ENCODE measurements around the gene MT1B.

The MT1B gene

DNA sequence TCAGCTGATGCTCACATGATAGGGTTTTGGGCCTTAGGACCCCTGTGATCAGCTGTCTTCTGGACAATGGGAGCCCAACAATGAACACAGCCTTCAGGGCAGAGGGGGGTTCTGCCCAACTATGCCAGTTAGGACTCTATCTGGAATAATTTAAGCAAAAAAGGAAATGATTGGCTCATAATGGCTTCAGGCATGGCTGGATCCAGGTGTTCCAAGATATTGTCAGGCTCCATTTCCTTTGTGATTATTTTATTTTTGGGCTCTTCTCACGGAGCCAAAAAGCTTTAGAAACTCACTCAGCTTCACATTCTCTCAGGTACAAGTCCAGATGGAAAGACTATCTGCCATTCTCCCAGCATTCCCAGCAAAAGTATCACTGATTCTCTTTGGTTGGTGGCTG lies 46.2 kb upstream of the MT1B start:
- H3K9me2 ChIP-seq (ENCODE audit: low read depth, low read length), result no peaks in the 10 kb centered on the region
- no peaks in the 10 kb centered on the region for H3F3A ChIP-seq (ENCODE audit: insufficient read depth, low read length)
- H3K27ac ChIP-seq (ENCODE audit: low read depth, low read length, poor library complexity, severe bottlenecking), result no peak overlapping the region
- H4K20me1 ChIP-seq (ENCODE audit: insufficient read depth, low read length), result no peaks in the 10 kb centered on the region
- H3K9ac ChIP-seq (ENCODE audit: low read length), result no peak overlapping the region
- no peaks in the 10 kb centered on the region for H3K27me3 ChIP-seq (ENCODE audit: insufficient read depth, low read length)
- H3K9me3 ChIP-seq (ENCODE audit: low read length), result no peaks in the 10 kb centered on the region
- H3K4me1 ChIP-seq (ENCODE audit: insufficient read depth, low read length, severe bottlenecking), result peaks cover 27% of the 10 kb centered on the region
- TF ChIP-seq, protein P1, sequence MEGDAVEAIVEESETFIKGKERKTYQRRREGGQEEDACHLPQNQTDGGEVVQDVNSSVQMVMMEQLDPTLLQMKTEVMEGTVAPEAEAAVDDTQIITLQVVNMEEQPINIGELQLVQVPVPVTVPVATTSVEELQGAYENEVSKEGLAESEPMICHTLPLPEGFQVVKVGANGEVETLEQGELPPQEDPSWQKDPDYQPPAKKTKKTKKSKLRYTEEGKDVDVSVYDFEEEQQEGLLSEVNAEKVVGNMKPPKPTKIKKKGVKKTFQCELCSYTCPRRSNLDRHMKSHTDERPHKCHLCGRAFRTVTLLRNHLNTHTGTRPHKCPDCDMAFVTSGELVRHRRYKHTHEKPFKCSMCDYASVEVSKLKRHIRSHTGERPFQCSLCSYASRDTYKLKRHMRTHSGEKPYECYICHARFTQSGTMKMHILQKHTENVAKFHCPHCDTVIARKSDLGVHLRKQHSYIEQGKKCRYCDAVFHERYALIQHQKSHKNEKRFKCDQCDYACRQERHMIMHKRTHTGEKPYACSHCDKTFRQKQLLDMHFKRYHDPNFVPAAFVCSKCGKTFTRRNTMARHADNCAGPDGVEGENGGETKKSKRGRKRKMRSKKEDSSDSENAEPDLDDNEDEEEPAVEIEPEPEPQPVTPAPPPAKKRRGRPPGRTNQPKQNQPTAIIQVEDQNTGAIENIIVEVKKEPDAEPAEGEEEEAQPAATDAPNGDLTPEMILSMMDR (IDR thresholded peaks at IDR 0.05; ENCODE audit: low read length), result no peak
- TF ChIP-seq EZH2 (IDR thresholded peaks at IDR 0.05; ENCODE audit: borderline replicate concordance, low read length), result no peak
- no peaks in the 10 kb centered on the region for H3K36me3 ChIP-seq (ENCODE audit: insufficient read depth, low read length)
- no peak overlapping the region for H3K4me2 ChIP-seq (ENCODE audit: low read length)
- no peaks in the 10 kb centered on the region for H3K79me2 ChIP-seq (ENCODE audit: insufficient read depth, low read length)
- no peak overlapping the region for H3K4me3 ChIP-seq (ENCODE audit: low read depth, low read length, poor library complexity, severe bottlenecking)
- H2AFZ ChIP-seq (ENCODE audit: low read length), result no peak overlapping the region

DNA sequence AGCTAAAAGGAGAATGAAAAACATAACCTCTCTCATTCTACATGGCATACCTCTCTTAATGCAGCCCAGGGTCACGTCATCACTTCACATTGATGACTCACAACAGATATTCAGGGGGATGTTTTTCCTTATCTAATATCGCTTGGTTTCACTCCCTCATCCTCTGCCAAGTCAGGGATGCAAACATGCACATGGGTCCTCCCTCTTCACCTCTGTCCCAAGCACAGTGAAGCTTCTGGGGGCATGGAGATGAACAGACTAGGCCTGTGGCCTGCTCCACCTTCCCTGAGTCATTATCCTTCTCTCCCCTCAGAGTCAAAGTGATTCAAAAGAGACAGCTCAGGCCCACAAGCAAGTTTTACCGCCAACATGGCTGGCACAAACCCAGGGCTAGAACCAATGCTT lies 45.6 kb upstream of the MT1B start:
- Histone ChIP-seq H3K9me2 (ENCODE audit: low read depth, low read length) (no peaks in the 10 kb centered on the region), H4K20me1 (ENCODE audit: insufficient read depth, low read length) (no peaks in the 10 kb centered on the region), H3K27me3 (ENCODE audit: insufficient read depth, low read length) (no peaks in the 10 kb centered on the region), H3K9ac (ENCODE audit: low read length) (no peak overlapping the region), H3K4me3 (ENCODE audit: low read depth, low read length, poor library complexity, severe bottlenecking) (no peak overlapping the region), H3K36me3 (ENCODE audit: insufficient read depth, low read length) (no peaks in the 10 kb centered on the region), H3K4me1 (ENCODE audit: insufficient read depth, low read length, severe bottlenecking) (peaks cover 28% of the 10 kb centered on the region), H3F3A (ENCODE audit: insufficient read depth, low read length) (no peaks in the 10 kb centered on the region), H3K27ac (ENCODE audit: low read depth, low read length, poor library complexity, severe bottlenecking) (no peak overlapping the region), H3K79me2 (ENCODE audit: insufficient read depth, low read length) (no peaks in the 10 kb centered on the region), H3K4me2 (ENCODE audit: low read length) (no peak overlapping the region), H2AFZ (ENCODE audit: low read length) (no peak overlapping the region), H3K9me3 (ENCODE audit: low read length) (no peaks in the 10 kb centered on the region)
- TF ChIP-seq, protein P1 (IDR thresholded peaks at IDR 0.05; ENCODE audit: low read length), result no peak
- no peak for TF ChIP-seq EZH2 (IDR thresholded peaks at IDR 0.05; ENCODE audit: borderline replicate concordance, low read length)

DNA sequence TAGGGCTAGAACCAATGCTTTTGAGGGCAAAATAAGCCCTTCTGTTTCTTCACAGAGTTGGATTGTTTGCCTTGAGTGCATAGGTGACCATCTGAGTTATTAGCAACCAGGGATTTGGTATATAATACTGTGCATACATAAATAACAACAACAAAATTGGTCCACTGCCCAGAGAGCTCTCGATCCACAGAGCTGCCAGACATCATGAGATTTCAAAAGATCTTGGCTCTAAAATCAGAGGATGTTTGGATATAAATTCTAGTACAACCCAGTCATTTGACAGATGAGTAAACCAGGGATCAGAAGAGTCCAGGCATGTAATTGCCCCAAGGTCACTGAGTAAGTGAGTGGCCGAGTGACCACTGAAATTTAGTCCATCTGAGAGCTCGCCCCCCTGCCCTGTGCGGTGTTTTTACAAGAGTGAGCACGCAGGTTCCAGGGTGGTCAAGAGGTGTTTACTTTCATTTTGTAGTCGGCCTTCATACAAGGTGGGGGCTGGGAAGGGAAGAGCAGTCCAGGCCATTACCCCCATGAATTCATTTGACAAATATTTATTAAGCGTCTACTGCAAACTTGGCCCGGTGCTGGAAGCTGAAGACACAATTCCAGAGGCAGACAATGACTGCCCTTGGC lies 45.1 kb upstream of the MT1B start:
- no peak overlapping the region for H3K27ac ChIP-seq (ENCODE audit: low read depth, low read length, poor library complexity, severe bottlenecking)
- H3K36me3 ChIP-seq (ENCODE audit: insufficient read depth, low read length), result no peaks in the 10 kb centered on the region
- no peaks in the 10 kb centered on the region for H3K9me2 ChIP-seq (ENCODE audit: low read depth, low read length)
- no peaks in the 10 kb centered on the region for H3F3A ChIP-seq (ENCODE audit: insufficient read depth, low read length)
- no peaks in the 10 kb centered on the region for H3K79me2 ChIP-seq (ENCODE audit: insufficient read depth, low read length)
- no peak overlapping the region for H3K4me3 ChIP-seq (ENCODE audit: low read depth, low read length, poor library complexity, severe bottlenecking)
- no peaks in the 10 kb centered on the region for H4K20me1 ChIP-seq (ENCODE audit: insufficient read depth, low read length)
- H3K4me2 ChIP-seq (ENCODE audit: low read length), result no peak overlapping the region
- H2AFZ ChIP-seq (ENCODE audit: low read length), result no peak overlapping the region
- H3K4me1 ChIP-seq (ENCODE audit: insufficient read depth, low read length, severe bottlenecking), result peaks cover 28% of the 10 kb centered on the region
- H3K9me3 ChIP-seq (ENCODE audit: low read length), result no peaks in the 10 kb centered on the region
- H3K9ac ChIP-seq (ENCODE audit: low read length), result no peak overlapping the region
- H3K27me3 ChIP-seq (ENCODE audit: insufficient read depth, low read length), result no peaks in the 10 kb centered on the region
- TF ChIP-seq, protein P1 (IDR thresholded peaks at IDR 0.05; ENCODE audit: low read length), result no peak
- no peak for TF ChIP-seq EZH2 (IDR thresholded peaks at IDR 0.05; ENCODE audit: borderline replicate concordance, low read length)
